Measurements from ENCODE around the gene CEP85L. TPM values are rescaled to one million over a fixed set of nuclear protein-coding genes. Genes with fewer than 3 reads are reported as not detected.

Gene CEP85L
- total RNA-seq, 3 donors from 2014 or later (not counting 1 experiment from before 2014, with no cell fraction given), result 75.0 to 85.2 (median 82.0) TPM

DNA sequence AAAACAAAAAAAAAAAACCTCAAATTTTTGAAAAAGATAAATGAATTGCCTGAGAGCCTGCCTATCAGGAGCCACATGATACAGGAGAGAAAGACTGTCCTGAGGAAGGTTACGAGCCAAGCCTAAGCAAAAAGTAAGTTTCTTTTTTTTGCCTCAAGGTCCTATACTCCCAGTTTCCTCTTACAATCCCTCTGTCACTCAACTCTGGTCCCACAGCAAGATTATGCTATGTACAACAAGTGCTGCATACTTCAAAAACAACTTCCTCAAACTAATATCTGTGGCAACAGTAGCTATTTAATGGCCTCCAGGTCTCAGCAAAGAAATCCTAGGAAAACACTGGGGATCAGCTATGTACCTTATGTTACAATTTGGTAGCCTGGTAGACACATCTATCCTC lies 56.5 kb downstream of the CEP85L start:
- Histone ChIP-seq H3K36me3 (ENCODE audit: control insufficient read depth, insufficient read depth, low read length) (no peaks in the 10 kb centered on the region), H3K27me3 (ENCODE audit: control insufficient read depth, insufficient read depth, low read length) (no peaks in the 10 kb centered on the region), H3K4me1 (ENCODE audit: control insufficient read depth, insufficient read depth, low read length) (no peaks in the 10 kb centered on the region), H3K4me3 (ENCODE audit: low read length) (no peak overlapping the region), H3K9me3 (ENCODE audit: control insufficient read depth, insufficient read depth, low read length) (no peaks in the 10 kb centered on the region), H3K27ac (ENCODE audit: low read length) (no peak overlapping the region)
- Mint-ChIP-seq H3K4me1 (peaks cover 54 to 68% of the 10 kb centered on the region in 2 donors), H3K27ac (no peak overlapping the region), H3K9me3 (no peaks in the 10 kb centered on the region), H3K27me3 (ENCODE audit: low read depth in 2 of 2) (no peaks in the 10 kb centered on the region), H3K36me3 (no peaks in the 10 kb centered on the region), H3K4me3 (no peak overlapping the region)
- TF ChIP-seq, protein P1, sequence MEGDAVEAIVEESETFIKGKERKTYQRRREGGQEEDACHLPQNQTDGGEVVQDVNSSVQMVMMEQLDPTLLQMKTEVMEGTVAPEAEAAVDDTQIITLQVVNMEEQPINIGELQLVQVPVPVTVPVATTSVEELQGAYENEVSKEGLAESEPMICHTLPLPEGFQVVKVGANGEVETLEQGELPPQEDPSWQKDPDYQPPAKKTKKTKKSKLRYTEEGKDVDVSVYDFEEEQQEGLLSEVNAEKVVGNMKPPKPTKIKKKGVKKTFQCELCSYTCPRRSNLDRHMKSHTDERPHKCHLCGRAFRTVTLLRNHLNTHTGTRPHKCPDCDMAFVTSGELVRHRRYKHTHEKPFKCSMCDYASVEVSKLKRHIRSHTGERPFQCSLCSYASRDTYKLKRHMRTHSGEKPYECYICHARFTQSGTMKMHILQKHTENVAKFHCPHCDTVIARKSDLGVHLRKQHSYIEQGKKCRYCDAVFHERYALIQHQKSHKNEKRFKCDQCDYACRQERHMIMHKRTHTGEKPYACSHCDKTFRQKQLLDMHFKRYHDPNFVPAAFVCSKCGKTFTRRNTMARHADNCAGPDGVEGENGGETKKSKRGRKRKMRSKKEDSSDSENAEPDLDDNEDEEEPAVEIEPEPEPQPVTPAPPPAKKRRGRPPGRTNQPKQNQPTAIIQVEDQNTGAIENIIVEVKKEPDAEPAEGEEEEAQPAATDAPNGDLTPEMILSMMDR (IDR thresholded peaks at IDR 0.05), result no peak
- intact Hi-C loops (cut with micrococcal nuclease), result no loop called here
- ATAC-seq (no peak), DNase-seq (no peak)
- WGBS (ENCODE audit: insufficient coverage), result 88% methylated on average over 1 of the region's 1 CpG

DNA sequence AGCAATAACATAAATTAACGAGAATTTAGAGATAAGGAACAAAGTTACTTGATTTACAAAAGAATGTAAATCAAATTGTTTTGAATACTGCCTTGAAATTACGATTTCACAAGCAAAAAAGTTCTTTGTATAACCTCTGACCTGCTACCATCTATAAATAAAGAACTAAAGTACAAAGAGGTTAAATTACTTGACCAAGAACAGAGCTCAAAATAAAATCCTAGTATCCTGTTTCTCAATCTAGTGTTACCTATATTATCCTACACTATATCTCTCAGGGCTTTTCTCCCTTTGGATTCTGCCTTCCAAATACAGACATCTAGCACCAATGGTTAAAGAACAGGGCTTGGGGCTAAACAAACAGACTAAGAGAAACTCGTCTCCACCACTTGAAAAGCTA lies 59.5 kb downstream of the CEP85L start:
- WGBS (ENCODE audit: insufficient coverage), result no CpG with 5 or more reads among the region's 3 CpGs
- Histone ChIP-seq H3K4me3 (ENCODE audit: low read length) (no peak overlapping the region), H3K27ac (ENCODE audit: low read length) (no peak overlapping the region), H3K36me3 (ENCODE audit: control insufficient read depth, insufficient read depth, low read length) (no peaks in the 10 kb centered on the region), H3K4me1 (ENCODE audit: control insufficient read depth, insufficient read depth, low read length) (no peaks in the 10 kb centered on the region), H3K27me3 (ENCODE audit: control insufficient read depth, insufficient read depth, low read length) (no peaks in the 10 kb centered on the region), H3K9me3 (ENCODE audit: control insufficient read depth, insufficient read depth, low read length) (no peaks in the 10 kb centered on the region)
- DNase-seq, result no peak
- Mint-ChIP-seq H3K4me1 (peaks cover 46 to 67% of the 10 kb centered on the region in 2 donors), H3K4me3 (no peak overlapping the region), H3K36me3 (no peaks in the 10 kb centered on the region), H3K27ac (peak overlapping the region in 1 of 2 donors; percentile 6), H3K27me3 (ENCODE audit: low read depth in 2 of 2) (no peaks in the 10 kb centered on the region), H3K9me3 (no peaks in the 10 kb centered on the region)
- TF ChIP-seq, protein P1 (IDR thresholded peaks at IDR 0.05), result no peak
- intact Hi-C loops (cut with micrococcal nuclease), result no loop called here
- ATAC-seq, result no peak

DNA sequence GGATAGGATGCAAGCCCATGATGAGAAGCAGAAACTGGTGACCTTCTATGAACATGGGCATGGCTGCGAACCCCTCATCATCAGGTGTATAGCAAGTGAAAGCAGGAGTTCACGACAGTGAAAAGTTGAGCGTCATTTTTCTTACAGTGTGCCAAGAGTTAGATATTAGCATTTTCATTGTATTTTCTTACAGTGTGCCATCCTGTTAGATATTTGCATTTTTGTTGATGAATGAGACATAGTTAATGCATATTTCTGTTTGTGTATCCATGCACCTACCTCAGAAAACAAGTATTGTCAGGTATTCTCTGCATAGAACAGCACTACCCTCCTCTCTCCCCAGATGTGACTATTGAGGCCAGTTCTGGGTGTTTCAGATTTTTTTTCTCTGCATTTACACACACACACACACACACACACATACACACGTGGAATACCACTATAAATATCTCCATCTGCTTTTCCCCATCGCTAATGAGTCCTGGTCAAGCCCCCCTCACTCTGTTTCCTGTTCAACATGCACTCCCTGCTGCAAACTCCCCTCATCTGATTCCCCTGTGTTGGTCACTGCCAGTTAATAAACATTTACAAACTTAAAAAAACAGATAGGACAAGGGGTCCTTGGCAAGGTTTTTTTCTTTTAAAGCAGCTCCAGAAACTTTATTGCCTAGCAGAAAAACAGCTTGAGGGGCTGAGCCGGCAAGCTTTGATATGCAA lies 61.6 kb downstream of the CEP85L start:
- H3K9me3 ChIP-seq (ENCODE audit: control insufficient read depth, insufficient read depth, low read length), result no peaks in the 10 kb centered on the region
- H3K4me1 ChIP-seq (ENCODE audit: control insufficient read depth, insufficient read depth, low read length), result no peaks in the 10 kb centered on the region
- H3K4me3 Mint-ChIP-seq, result no peak overlapping the region
- ATAC-seq (no peak), DNase-seq (no peak)
- no peaks in the 10 kb centered on the region for H3K27me3 Mint-ChIP-seq (ENCODE audit: low read depth in 2 of 2)
- no peaks in the 10 kb centered on the region for H3K36me3 ChIP-seq (ENCODE audit: control insufficient read depth, insufficient read depth, low read length)
- H3K27ac Mint-ChIP-seq, result peak overlapping the region in 1 of 2 donors; percentile 42
- TF ChIP-seq, protein P1 (IDR thresholded peaks at IDR 0.05), result no peak
- WGBS (ENCODE audit: insufficient coverage), result 71% methylated on average over 6 of the region's 6 CpGs
- no peaks in the 10 kb centered on the region for H3K27me3 ChIP-seq (ENCODE audit: control insufficient read depth, insufficient read depth, low read length)
- no peaks in the 10 kb centered on the region for H3K36me3 Mint-ChIP-seq
- no peaks in the 10 kb centered on the region for H3K9me3 Mint-ChIP-seq
- intact Hi-C loops (cut with micrococcal nuclease), result no loop called here
- H3K27ac ChIP-seq (ENCODE audit: low read length), result no peak overlapping the region
- peaks cover 44 to 66% of the 10 kb centered on the region in 2 donors for H3K4me1 Mint-ChIP-seq
- no peak overlapping the region for H3K4me3 ChIP-seq (ENCODE audit: low read length)

- Histone ChIP-seq H3K27ac (ENCODE audit: low read length) (no peak overlapping the region), H3K4me1 (ENCODE audit: control insufficient read depth, insufficient read depth, low read length) (no peaks in the 10 kb centered on the region), H3K36me3 (ENCODE audit: control insufficient read depth, insufficient read depth, low read length) (no peaks in the 10 kb centered on the region), H3K4me3 (ENCODE audit: low read length) (no peak overlapping the region), H3K27me3 (ENCODE audit: control insufficient read depth, insufficient read depth, low read length) (no peaks in the 10 kb centered on the region), H3K9me3 (ENCODE audit: control insufficient read depth, insufficient read depth, low read length) (no peaks in the 10 kb centered on the region)
- 94% methylated on average over 1 of the region's 4 CpGs for WGBS (ENCODE audit: insufficient coverage)
- ATAC-seq (no peak), DNase-seq (no peak)
- intact Hi-C loops (cut with micrococcal nuclease), result no loop called here
- Mint-ChIP-seq H3K4me1 (peaks cover 44 to 66% of the 10 kb centered on the region in 2 donors), H3K27me3 (ENCODE audit: low read depth in 2 of 2) (no peaks in the 10 kb centered on the region), H3K27ac (peak overlapping the region in 1 of 2 donors; percentile 42), H3K4me3 (no peak overlapping the region), H3K9me3 (no peaks in the 10 kb centered on the region), H3K36me3 (no peaks in the 10 kb centered on the region)
- TF ChIP-seq, protein P1 (IDR thresholded peaks at IDR 0.05), result no peak
Observed at GRCh38 chr6:118589186-118589585, 62.2 kb downstream of the CEP85L start.
